NCI-H2196 (cell line): ENCODE results near the gene JAGN1.
"Not testable (repeated sequence)": the region's sequence is repeated elsewhere in the genome, so short reads cannot be mapped to it uniquely, and the experiment has no call there.

ENCODE experiments used
- DNase-seq: peaks from one replicate; lab custom pipeline; 2025; ENCODE audit not compliant: unreplicated experiment; lab: John Stamatoyannopoulos, UW

The JAGN1 gene

DNA sequence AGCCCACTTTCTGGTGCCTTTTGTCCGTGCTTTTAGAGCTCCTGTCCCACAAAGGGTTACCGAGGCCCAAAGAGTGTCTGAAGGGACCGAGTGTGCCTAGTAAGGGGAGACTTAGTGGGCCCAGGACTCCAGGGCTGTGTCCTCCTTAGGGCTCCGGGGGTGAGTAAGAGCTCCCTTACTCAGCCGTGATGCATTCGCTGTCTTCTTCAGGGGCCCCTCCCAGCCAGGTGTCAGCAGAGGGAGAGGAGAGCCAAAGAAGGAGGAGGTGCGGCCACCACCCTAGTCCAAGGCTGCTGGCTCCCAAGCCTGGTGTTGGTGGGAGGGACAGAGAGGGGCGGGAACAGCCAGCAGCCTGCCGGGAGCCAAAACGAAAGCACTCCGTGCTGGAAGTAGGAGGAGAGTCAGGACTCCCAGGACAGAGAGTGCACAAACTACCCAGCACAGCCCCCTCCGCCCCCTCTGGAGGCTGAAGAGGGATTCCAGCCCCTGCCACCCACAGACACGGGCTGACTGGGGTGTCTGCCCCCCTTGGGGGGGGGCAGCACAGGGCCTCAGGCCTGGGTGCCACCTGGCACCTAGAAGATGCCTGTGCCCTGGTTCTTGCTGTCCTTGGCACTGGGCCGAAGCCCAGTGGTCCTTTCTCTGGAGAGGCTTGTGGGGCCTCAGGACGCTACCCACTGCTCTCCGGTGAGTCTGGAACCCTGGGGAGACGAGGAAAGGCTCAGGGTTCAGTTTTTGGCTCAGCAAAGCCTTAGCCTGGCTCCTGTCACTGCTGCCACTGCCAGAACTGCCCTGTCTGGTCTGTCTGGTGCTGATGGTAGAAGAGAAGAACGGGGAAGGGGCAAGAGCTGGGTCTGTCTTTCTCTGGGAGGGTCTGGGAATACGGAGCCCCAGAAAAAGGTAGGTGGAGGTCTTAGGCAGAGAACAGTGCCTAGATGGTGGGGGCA is 26.6 kb downstream of the JAGN1 start, which contains the start of gene IL17RC:
TSS of gene IL17RC (plus strand) at position 365 of the 947 bp plus-strand sequence. CDS start at position 583, 218 bp downstream.
- peak; percentile 72 for DNase-seq

DNA sequence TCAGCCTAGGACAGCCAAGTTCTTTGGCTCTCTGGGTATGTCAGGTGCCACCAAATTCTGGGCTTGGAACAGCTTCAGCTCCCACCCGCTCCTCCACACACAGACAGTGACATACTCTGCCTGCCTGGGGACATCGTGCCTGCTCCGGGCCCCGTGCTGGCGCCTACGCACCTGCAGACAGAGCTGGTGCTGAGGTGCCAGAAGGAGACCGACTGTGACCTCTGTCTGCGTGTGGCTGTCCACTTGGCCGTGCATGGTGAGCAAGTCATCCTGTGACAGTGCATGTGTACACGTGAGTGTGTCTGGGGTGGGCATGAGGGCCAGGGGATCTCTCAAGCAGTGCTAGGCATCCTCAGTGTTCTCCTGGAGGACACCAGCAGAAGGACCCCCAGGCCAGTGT is 27.4 kb downstream of the JAGN1 start:
- no peak for DNase-seq

DNA sequence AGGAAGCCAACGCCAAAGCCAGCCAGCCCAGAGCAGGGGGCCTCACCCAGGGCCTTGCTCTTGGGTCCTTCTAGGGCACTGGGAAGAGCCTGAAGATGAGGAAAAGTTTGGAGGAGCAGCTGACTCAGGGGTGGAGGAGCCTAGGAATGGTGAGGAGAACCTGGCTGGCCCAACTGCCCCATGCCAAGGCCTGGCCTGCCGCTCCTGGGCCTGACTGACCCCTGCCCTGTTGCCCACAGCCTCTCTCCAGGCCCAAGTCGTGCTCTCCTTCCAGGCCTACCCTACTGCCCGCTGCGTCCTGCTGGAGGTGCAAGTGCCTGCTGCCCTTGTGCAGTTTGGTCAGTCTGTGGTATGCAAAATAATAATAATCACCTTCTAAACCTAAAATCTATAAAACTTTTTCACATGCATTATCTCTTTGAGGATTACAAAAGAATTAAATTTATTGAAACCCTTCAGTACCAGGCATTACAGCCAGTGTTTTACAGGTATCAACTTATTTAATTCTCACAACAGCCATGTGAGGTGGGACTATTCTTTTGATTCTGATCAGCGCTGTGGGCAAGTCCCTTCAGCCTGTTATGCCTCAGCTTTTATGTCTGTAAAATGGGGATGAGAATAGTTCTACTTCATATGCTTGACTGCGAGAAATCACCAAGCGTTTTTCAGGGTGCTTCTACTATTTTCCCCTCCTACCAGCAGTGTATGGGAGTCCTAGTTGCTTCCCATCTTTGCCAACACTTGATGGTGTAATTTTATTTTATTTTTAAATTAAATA is 28.0 kb downstream of the JAGN1 start:
- no peak for DNase-seq

DNA sequence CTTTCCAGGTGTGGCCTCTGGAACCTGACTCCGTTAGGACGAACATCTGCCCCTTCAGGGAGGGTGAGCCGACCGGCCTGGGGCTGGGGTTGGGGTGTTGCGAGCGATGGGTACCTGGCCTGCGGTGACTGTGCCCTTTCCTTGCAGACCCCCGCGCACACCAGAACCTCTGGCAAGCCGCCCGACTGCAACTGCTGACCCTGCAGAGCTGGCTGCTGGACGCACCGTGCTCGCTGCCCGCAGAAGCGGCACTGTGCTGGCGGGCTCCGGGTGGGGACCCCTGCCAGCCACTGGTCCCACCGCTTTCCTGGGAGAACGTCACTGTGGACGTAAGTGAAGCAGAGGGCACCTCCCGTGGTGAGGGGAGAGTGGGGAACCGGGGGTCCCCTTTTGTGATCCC is 37.7 kb downstream of the JAGN1 start:
- DNase-seq = no peak

DNA sequence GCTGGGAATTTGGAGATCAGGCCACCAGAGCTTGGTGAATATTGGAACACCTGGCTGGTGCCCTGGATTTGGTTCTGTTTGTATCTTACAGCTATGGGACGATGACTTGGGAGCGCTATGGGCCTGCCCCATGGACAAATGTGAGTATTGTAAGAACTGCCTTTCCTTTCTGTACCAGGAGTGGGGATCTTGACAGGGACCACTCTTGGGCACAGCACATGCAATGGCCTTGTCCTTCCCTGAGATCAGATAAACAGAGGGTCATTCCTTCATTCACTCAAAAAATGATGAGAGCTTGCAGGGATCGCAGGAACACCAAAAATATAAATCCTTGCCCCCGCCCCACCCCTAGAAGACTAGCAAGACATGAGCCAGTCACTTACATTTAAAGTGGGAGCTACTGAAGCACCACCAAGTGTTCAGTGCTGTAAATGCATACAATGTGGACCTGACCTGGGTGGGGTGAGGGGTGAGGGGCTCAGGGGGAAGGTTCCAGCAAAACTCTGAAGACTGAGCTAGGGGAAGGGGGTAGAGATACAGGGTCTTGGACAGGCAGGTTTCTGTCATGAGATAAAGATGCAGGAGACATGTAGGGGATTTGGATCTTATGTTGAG is 40.5 kb downstream of the JAGN1 start:
- DNase-seq = no peak

DNA sequence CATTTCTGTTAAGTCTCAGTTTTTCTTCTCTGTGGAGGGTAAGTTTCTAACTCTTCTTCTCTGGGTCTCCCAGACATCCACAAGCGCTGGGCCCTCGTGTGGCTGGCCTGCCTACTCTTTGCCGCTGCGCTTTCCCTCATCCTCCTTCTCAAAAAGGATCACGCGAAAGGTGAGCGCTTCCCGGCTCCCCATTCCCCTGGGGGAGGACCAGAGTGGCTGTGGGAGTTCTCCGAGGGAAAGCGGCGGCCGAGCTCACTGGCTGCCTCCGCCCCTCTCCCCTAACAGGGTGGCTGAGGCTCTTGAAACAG is 42.1 kb downstream of the JAGN1 start:
- DNase-seq = no peak

GRCh38 chr3:9932843-9933560 is 42.6 kb downstream of the JAGN1 start:
- peak; percentile 65 for DNase-seq

DNA sequence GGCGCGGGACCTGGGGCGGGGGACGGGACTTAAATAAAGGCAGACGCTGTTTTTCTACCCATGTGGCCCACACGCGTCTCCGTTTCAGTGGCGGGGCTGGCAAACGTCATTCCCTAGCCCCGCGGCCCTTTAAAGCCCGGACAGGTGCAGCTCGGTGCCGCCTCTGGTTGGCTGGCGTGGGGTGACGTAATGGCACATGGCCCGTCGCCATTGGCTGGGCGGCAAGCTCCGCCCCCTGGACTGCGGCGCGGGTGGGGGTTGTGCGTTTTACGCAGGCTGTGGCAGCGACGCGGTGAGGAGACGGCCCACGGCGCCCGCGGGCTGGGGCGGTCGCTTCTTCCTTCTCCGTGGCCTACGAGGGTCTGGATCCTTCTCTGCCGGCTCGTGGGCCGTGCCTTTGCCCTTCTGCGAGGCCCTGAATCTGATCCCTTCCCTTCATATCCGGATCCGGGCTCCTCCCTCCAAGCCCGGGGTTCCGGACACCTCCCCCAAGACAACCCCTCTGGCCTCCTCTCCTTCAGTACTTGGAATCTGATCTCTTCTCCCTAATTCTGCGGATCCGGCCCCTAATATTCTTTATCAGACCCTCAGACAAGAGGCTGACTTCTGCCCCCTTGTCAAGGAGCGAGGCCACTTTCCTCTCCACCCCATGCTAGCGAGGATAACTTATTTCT is 43.3 kb downstream of the JAGN1 start, which contains the start of gene CRELD1:
TSS of gene CRELD1 (plus strand) at position 274 of the 674 bp plus-strand sequence. CDS start 605 bp downstream, outside the sequence.
- DNase-seq = peak; percentile 83

GRCh38 chr3:9934235-9934621 is 43.8 kb downstream of the JAGN1 start:
- DNase-seq = no peak

DNA sequence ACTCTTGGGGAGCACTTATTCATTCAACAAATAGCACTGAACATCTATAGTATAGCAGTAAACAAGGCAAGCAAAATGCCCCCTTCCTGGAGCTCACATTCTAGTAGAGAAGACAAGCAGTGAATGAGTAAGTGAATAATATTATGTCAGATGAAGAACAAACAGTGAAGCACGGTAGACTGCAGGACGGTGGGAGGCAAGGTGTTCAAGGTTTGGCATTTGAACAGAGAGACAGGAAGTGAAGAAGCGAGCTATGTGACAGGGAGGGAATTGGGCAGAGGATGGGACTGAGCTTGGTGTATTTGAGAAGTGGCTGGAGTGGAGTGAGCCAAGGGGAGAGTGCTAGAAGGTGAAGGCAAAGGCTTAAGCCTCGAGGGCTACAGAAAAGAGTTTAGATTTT is 44.6 kb downstream of the JAGN1 start:
- no peak for DNase-seq

DNA sequence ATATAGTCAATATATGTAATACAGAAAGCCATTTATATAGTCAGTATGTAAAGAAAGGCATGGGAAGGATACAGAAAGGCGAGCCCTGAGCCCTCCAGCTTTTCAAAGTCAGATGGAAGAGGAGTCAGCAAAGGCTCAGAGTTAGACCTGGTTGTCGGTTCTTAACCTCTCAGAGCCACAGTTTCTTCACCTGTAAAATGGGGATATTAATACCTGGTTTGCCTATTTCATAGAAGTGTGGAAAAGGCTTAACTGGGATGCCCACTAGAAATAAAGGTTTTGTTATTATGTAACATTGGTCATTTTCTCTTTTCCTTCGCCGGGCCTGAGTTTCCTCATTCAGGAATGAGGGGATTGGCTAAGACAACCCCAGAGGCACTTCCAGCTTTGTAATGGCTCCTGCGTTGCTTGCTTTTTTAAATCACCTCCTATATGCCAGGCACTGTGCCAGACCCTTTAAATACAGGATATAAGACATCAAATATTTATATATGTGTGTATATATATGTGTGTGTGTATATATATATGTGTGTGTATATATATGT is 45.6 kb downstream of the JAGN1 start:
- DNase-seq = no peak

GRCh38 chr3:9937486-9938238 is 47.3 kb downstream of the JAGN1 start:
- no peak for DNase-seq

DNA sequence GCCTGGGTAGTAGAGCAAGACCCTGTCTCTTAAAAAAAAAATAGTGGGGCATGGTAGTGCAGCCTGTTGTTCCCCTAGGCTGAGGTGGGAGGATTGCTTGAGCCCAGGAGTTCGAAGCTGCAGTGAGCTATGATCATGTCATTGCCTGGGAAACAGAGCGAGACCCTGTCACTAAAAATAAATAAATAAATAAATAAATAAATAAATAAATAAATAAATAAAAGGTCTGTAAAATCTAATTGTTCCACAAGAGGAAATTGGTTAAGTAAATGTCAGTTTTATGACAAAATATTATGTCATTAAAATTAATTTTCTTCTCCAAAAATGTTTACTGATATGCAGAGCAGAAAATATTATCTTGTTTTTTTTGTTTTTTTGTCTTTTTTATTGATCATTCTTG is 48.6 kb downstream of the JAGN1 start:
- DNase-seq = no peak

DNA sequence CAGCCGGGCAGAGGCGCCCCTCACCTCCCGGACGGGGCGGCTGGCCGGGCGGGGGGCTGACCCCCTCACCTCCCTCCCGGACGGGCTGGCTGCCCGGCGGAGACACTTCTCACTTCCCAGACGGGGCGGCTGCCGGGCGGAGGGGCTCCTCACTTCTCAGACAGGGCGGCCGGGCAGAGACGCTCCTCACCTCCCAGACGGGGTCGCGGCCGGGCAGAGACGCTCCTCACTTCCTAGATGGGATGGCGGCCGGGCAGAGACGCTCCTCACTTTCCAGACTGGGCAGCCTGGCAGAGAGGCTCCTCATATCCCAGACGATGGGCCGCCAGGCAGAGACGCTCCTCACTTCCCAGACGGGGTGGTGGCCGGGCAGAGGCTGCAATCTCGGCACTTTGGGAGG is 49.5 kb downstream of the JAGN1 start:
- DNase-seq = not testable (repeated sequence)

DNA sequence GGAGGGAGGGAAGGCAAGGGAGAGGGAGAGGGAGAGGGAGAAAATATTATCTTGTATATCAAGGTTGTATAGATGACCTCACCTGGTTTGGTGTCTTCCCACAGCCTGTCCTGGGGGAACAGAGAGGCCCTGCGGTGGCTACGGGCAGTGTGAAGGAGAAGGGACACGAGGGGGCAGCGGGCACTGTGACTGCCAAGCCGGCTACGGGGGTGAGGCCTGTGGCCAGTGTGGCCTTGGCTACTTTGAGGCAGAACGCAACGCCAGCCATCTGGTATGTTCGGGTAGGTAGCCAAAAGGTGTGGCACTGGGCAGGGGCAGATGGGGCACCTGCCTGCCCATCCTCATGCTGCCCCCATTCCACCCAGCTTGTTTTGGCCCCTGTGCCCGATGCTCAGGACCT is 50.3 kb downstream of the JAGN1 start:
- no peak for DNase-seq

DNA sequence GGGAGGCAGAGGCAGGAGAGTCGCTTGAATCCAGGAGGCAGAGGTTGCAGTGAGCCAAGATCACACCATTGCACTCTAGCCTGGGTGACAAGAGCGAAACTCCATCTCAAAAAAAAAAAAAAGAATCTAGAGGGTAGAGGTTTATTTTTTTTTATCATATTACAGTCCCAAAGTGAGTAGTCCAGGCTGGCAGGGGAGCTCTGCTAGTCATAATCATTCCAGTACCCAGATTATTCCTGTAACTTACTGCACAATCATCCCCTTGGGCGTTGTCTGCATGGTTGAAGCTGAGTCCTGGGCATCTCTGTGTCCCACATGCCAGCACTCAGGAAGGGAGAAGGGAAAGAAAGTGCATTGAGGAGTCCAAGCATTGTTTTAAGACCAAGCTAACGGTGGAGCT is 51.8 kb downstream of the JAGN1 start:
- no peak for DNase-seq

DNA sequence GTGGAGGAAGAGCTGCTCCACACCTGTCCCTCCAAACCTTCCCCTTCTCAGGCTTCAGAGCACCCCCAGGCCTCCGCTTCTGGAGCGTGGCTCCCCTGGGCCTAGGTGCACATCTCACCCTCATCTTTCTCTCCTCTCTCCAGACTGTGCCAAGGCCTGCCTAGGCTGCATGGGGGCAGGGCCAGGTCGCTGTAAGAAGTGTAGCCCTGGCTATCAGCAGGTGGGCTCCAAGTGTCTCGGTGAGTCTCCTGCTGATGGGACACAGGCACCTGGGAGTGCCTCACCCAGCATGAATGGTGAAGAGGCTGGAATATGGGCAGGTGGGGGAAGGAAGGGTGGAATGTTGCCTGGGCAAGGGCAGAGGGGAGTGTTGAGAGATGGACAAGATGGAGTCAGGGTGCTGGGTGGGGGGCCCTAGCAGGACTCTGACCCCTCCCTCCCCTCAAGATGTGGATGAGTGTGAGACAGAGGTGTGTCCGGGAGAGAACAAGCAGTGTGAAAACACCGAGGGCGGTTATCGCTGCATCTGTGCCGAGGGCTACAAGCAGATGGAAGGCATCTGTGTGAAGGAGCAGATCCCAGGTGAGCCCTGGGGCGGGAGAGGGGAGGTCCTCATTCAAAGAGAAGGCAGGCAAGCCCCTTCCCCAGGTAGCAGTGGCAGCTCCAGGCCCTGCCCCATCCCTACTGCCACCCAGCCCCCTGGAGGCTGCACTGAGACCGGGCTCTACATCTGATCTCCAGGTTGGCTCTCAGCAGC is 52.7 kb downstream of the JAGN1 start:
- DNase-seq = no peak
